Measurements from ENCODE around the gene TP53.

GRCh38 chr17:7673239-7673638 lies 14.1 kb downstream of the TP53 start:
- no peak for TF ChIP-seq GATA3 (IDR thresholded peaks at IDR 0.05; ENCODE audit: low read depth, low read length)
- no peak for TF ChIP-seq GATA2 (IDR thresholded peaks at IDR 0.05; ENCODE audit: low read depth, low read length)
